Activated naive CD8-positive, alpha-beta T cell treated with anti-CD3 and anti-CD28 coated beads, Interleukin-2, amount 10 ng/mL, durations not matched to agents 7 days and 5 days (primary cell): Measurements from ENCODE around the gene FRYL. TPM values are rescaled to one million over a fixed set of nuclear protein-coding genes. Genes with fewer than 3 reads are reported as not detected.
"Not testable (repeated sequence)": the region's sequence is repeated elsewhere in the genome, so short reads cannot be mapped to it uniquely, and the experiment has no call there.

Experiments
- ATAC-seq: fragments of 150-1000 bp; cut with Tn5 transposase; one replicate; pipeline ENCODE4 v1.10.0; 2021; ENCODE audit warnings: low read depth, moderate library complexity
- POLR2A ChIA-PET: fragments of 350-600 bp; sonication (Branson Sonifier 250); formaldehyde crosslinking; loops from one replicate; lab custom pipeline; 2021; ENCODE audit warnings: antibody characterized with exemption; lab: Charles Lee
- DNase-seq: peaks from one replicate; pipeline ENCODE4 v3.0.0; 2021
- H3K27ac Mint-ChIP-seq: one replicate; pipeline ENCODE4 v1.8.0; 2022; ENCODE audit warnings: mild to moderate bottlenecking, mixed read lengths
- H3K27me3 Mint-ChIP-seq: one replicate; pipeline ENCODE4 v1.8.0; 2022; ENCODE audit warnings: mild to moderate bottlenecking, moderate library complexity, mixed read lengths
- H3K36me3 Mint-ChIP-seq: one replicate; pipeline ENCODE4 v1.8.0; 2021; ENCODE audit warnings: mild to moderate bottlenecking, mixed read lengths
- H3K4me1 Mint-ChIP-seq: one replicate; pipeline ENCODE4 v1.8.0; 2021; ENCODE audit warnings: mixed read lengths
- H3K4me3 Mint-ChIP-seq: one replicate; pipeline ENCODE4 v1.8.0; 2022; ENCODE audit warnings: mild to moderate bottlenecking, moderate library complexity, mixed read lengths
- H3K9me3 Mint-ChIP-seq: one replicate; pipeline ENCODE4 v1.8.0; 2021; ENCODE audit warnings: mixed read lengths
- total RNA-seq, 2 experiments: library from RNA; stranded (reverse); gene quantifications; one replicate each; pipeline ENCODE4 v1.2.3, GENCODE V29; 2021

FRYL gene
- total RNA-seq, 2 experiments from 2014 or later, result 95.9 to 114 TPM

- no peak overlapping the region for H3K4me3 Mint-ChIP-seq
- no peaks in the 10 kb centered on the region for H3K36me3 Mint-ChIP-seq
- ATAC-seq, result no peak
- H3K27me3 Mint-ChIP-seq, result peaks cover 14% of the 10 kb centered on the region
- H3K9me3 Mint-ChIP-seq, result no peaks in the 10 kb centered on the region
- no peak for DNase-seq
- no peak overlapping the region for H3K27ac Mint-ChIP-seq
- POLR2A ChIA-PET, result no interaction called here
- H3K4me1 Mint-ChIP-seq, result no peaks in the 10 kb centered on the region
Measured at GRCh38 chr4:48470137-48470536, 309.9 kb downstream of the FRYL start.

DNA sequence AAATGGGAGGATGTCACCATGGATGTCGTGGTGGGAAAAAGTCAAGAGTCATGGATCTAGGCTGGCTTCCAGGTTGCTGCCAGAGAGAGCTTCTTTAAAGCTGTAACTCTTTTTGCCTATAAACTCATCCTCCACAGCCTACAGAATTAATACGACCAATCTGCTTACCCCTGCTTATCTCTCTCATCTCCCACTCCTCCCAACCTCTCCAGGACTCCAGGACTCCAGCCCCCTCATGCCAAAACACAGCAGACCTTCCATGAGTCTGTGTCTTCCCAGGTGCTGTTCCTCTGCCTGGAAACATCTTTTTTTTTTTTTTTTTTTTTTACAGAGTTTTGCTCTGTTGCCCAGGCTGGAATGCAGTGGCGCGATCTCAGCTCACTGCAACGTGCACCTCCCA lies 312.2 kb downstream of the FRYL start:
- H3K27ac Mint-ChIP-seq, result no peak overlapping the region
- H3K27me3 Mint-ChIP-seq, result peaks cover 18% of the 10 kb centered on the region
- ATAC-seq, result no peak
- H3K36me3 Mint-ChIP-seq, result no peaks in the 10 kb centered on the region
- no peak overlapping the region for H3K4me3 Mint-ChIP-seq
- no peak for DNase-seq
- no peaks in the 10 kb centered on the region for H3K4me1 Mint-ChIP-seq
- peaks cover 2% of the 10 kb centered on the region for H3K9me3 Mint-ChIP-seq
- POLR2A ChIA-PET, result no interaction called here

DNA sequence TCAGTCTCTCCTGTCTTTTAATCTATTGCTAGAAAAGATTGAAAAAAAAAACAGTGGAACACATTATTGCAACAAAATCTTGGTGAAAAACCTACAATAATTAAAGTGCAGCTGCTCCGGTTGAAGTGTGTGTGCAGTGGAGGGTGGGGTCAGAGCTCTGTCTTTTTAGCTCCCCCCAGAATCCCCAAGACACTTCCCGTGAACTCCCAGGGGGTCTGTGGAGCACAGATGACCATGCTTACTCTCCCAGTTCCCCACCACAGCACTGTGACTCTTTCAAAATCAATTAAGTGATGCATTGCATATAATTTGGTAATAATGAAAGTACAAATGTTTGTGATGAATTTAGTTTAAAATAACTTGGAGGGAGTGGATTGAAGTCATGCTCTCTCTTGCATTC lies 312.6 kb downstream of the FRYL start:
- POLR2A ChIA-PET, result no interaction called here
- peaks cover 2% of the 10 kb centered on the region for H3K9me3 Mint-ChIP-seq
- no peaks in the 10 kb centered on the region for H3K36me3 Mint-ChIP-seq
- peaks cover 18% of the 10 kb centered on the region for H3K27me3 Mint-ChIP-seq
- H3K27ac Mint-ChIP-seq, result no peak overlapping the region
- no peak overlapping the region for H3K4me3 Mint-ChIP-seq
- H3K4me1 Mint-ChIP-seq, result no peaks in the 10 kb centered on the region
- ATAC-seq (no peak), DNase-seq (no peak)

DNA sequence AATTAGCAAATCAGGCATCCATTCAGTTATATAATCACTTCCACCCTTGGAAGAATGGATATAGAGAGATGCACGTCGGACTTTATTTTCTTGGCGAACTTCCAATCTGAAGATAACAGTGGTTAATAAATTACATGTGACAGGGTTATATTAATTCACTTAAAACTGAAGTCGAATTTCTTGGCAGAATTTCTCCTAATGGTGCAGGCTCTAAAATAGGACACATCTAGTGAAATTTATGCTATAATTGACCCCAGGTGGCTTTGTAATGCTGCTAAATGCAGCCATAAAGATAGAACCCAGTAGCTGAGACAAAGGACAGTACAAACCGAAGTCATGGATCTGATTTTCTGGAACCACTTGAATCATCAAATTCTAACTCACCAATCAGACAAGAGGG lies 317.7 kb downstream of the FRYL start:
- no peak overlapping the region for H3K4me3 Mint-ChIP-seq
- H3K27me3 Mint-ChIP-seq, result peaks cover 8% of the 10 kb centered on the region
- POLR2A ChIA-PET, result no interaction called here
- no peaks in the 10 kb centered on the region for H3K36me3 Mint-ChIP-seq
- DNase-seq, result no peak
- no peak overlapping the region for H3K27ac Mint-ChIP-seq
- no peaks in the 10 kb centered on the region for H3K4me1 Mint-ChIP-seq
- no peak for ATAC-seq
- peaks cover 2% of the 10 kb centered on the region for H3K9me3 Mint-ChIP-seq

GRCh38 chr4:48461000-48461399 lies 319.1 kb downstream of the FRYL start:
- ATAC-seq (no peak), DNase-seq (no peak)
- peaks cover 11% of the 10 kb centered on the region for H3K27me3 Mint-ChIP-seq
- H3K36me3 Mint-ChIP-seq, result no peaks in the 10 kb centered on the region
- H3K4me1 Mint-ChIP-seq, result no peaks in the 10 kb centered on the region
- no peak overlapping the region for H3K4me3 Mint-ChIP-seq
- POLR2A ChIA-PET, result no interaction called here
- no peak overlapping the region for H3K27ac Mint-ChIP-seq
- H3K9me3 Mint-ChIP-seq, result peaks cover 2% of the 10 kb centered on the region

GRCh38 chr4:48454591-48454990 lies 325.5 kb downstream of the FRYL start:
- Mint-ChIP-seq H3K4me3 (no peak overlapping the region), H3K36me3 (no peaks in the 10 kb centered on the region), H3K27ac (no peak overlapping the region), H3K4me1 (no peaks in the 10 kb centered on the region), H3K9me3 (no peaks in the 10 kb centered on the region), H3K27me3 (peaks cover 10% of the 10 kb centered on the region)
- no peak for DNase-seq
- no peak for ATAC-seq
- POLR2A ChIA-PET, result no interaction called here

DNA sequence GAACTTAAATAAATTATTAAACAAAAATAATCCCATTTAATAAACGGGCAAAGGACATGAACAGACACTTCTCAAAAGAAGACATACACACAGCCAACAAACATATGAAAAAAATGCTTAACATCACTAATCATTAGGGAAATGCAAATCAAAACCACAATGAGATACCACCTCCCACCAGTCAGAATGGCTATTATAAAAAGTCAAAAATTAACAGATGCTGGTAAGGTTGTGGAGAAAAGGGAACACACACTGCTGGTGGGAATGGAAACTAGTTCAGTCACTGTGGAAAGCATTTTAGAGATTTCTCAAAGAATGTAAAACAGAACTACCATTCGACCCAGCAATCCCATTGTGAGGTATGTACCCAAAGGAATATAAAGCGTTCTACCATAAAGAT lies 328.4 kb downstream of the FRYL start:
- H3K36me3 Mint-ChIP-seq, POLR2A ChIA-PET, H3K27ac Mint-ChIP-seq, H3K9me3 Mint-ChIP-seq, H3K27me3 Mint-ChIP-seq, H3K4me3 Mint-ChIP-seq, ATAC-seq, DNase-seq, H3K4me1 Mint-ChIP-seq: not testable (repeated sequence)

DNA sequence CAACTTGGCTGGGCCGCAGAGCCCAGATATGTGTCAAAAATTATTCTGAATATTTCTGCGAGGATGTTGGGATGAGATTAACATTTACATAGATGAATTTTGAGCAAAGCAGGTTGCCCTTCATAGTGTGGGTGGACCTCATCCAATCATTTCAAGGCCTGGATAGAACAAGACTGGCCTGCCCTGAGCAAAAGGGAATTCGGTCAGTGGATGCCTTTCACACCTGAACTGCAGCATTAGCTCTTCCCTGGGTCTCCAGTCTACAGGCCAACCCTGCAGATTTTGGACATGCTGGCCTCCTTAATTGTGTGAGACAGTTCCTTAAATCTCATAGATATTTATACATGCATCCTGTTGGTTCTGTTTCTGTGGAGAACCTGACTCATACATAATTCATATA lies 329.3 kb downstream of the FRYL start:
- DNase-seq (no peak), ATAC-seq (peak; percentile 30)
- Mint-ChIP-seq H3K4me3 (no peak overlapping the region), H3K27ac (no peak overlapping the region), H3K36me3 (no peaks in the 10 kb centered on the region), H3K9me3 (no peaks in the 10 kb centered on the region), H3K27me3 (peaks cover 7% of the 10 kb centered on the region), H3K4me1 (no peaks in the 10 kb centered on the region)
- POLR2A ChIA-PET, result no interaction called here

GRCh38 chr4:48449151-48449550 lies 330.9 kb downstream of the FRYL start:
- no peaks in the 10 kb centered on the region for H3K9me3 Mint-ChIP-seq
- H3K36me3 Mint-ChIP-seq, result no peaks in the 10 kb centered on the region
- POLR2A ChIA-PET, result no interaction called here
- no peak overlapping the region for H3K27ac Mint-ChIP-seq
- ATAC-seq, result no peak
- no peaks in the 10 kb centered on the region for H3K4me1 Mint-ChIP-seq
- no peak for DNase-seq
- H3K27me3 Mint-ChIP-seq, result peaks cover 4% of the 10 kb centered on the region
- no peak overlapping the region for H3K4me3 Mint-ChIP-seq

Other genes with a start within 250 kb of the FRYL start
- 100 to 1,000 TPM; 104 to 107 TPM for gene OCIAD1, start 50.8 kb upstream of the FRYL start, total RNA-seq
- gene OCIAD2, start 126.5 kb upstream of the FRYL start, total RNA-seq, result 10 to 100 TPM; 85.1 to 85.7 TPM
- gene CWH43, start 206.0 kb upstream of the FRYL start, total RNA-seq, result not detected